WTC11 (cell line): ENCODE measurements around the gene FGF1.

ENCODE experiments used
- ATF3 ChIP-seq: sonication (generic); formaldehyde crosslinking; conservative IDR thresholded peaks from 2 replicates; pipeline ENCODE4 v1.8.1; 2022; ENCODE audit warnings: mild to moderate bottlenecking, missing genetic modification reagents
- CTCF ChIP-seq: fragments of 200-600 bp; IDR thresholded peaks from 2 replicates; pipeline ENCODE4 v1.8.0; 2022; ENCODE audit warnings: antibody characterized with exemption
- ESRRA ChIP-seq: sonication (generic); formaldehyde crosslinking; IDR thresholded peaks from 2 replicates; pipeline ENCODE4 v1.8.1; 2022; ENCODE audit warnings: mild to moderate bottlenecking, missing genetic modification reagents, borderline replicate concordance
- FOXK1 ChIP-seq: sonication (generic); formaldehyde crosslinking; IDR thresholded peaks from 2 replicates; pipeline ENCODE4 v1.8.0; 2022; ENCODE audit warnings: mild to moderate bottlenecking, moderate library complexity, missing genetic modification reagents
- IRF1 ChIP-seq: sonication (generic); formaldehyde crosslinking; IDR thresholded peaks from 2 replicates; pipeline ENCODE4 v1.8.0; 2023; ENCODE audit warnings: missing genetic modification reagents
- MAX ChIP-seq: sonication (generic); formaldehyde crosslinking; IDR thresholded peaks from 2 replicates; pipeline ENCODE4 v1.8.0; 2022; ENCODE audit warnings: mild to moderate bottlenecking, missing genetic modification reagents
- NR3C1 ChIP-seq: sonication (generic); formaldehyde crosslinking; conservative IDR thresholded peaks from 2 replicates; pipeline ENCODE4 v1.8.1; 2023; ENCODE audit warnings: low read depth, mild to moderate bottlenecking, missing genetic modification reagents
- RORB ChIP-seq: fragments of 250-450 bp; sonication (Bioruptor Pico); IDR thresholded peaks from 2 replicates; pipeline ENCODE4 v1.9.0; 2021; ENCODE audit warnings: mild to moderate bottlenecking

GRCh38 chr5:142576303-142576702 lies 109.6 kb downstream of the FGF1 start:
- TF ChIP-seq RORB (CRISPR knock-in tag) (no peak), ATF3 (CRISPR knock-in tag) (no peak), NR3C1 (CRISPR knock-in tag) (no peak), CTCF (no peak), MAX (CRISPR knock-in tag) (no peak), IRF1 (CRISPR knock-in tag) (no peak), FOXK1 (CRISPR knock-in tag) (no peak), ESRRA (CRISPR knock-in tag) (no peak)
